Measurements from ENCODE around the gene GPSM1. TPM values are rescaled to one million over a fixed set of nuclear protein-coding genes. Genes with fewer than 3 reads are reported as not detected.
"Not testable (repeated sequence)": the region's sequence is repeated elsewhere in the genome, so short reads cannot be mapped to it uniquely, and the experiment has no call there.

The GPSM1 gene
- total and polyA plus RNA-seq, 4 donors: 29.2 to 116 (median 92.1) TPM

DNA sequence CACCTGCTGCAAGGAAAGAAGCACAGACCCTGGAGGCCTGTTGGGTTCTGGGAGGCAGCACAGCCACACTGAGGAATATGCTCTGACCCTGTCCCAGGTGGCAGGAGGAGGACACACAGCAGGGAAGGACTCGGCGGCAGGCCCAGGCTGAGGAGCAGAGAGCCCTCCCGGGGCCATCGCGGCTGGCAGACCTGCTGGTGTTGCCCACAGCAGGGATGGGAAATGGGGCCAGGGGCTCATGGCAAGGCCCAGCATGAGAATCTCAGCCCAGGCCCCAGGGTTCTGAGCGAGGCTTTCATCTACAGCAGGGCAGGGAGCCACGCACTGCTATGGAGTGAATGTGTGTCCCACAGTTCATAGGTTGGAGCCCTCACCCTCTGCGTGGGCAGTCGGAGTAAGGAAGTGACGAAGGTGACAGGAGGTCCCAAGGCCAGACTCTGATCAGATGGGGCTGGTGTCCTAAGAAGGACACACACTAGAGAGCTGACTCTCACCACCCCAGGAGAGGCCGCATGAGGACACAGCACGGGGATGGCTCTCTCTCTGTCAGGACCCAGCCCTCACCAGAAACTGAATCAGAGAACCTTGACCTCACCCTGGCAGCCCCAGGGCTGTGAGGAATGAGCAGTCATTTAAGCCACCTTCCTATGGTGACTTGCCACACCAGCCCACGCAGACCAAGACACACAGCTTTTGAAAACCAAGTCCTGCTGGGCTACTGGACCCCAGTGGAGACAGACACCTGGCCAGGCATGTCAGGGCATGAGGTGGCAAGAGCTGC is 10.3 kb upstream of the GPSM1 start:
- Histone ChIP-seq H3K4me1 (ENCODE audit: control insufficient read depth, insufficient read depth, low read length) (no peaks in the 10 kb centered on the region), H3K4me3 (ENCODE audit: low read depth, low read length) (no peak overlapping the region), H3K9me3 (ENCODE audit: control insufficient read depth, insufficient read depth, low read length) (peaks cover 3% of the 10 kb centered on the region), H3K27me3 (ENCODE audit: control insufficient read depth, insufficient read depth, low read length) (no peaks in the 10 kb centered on the region), H3K36me3 (ENCODE audit: control insufficient read depth, insufficient read depth, low read length) (no peaks in the 10 kb centered on the region), H3K27ac (ENCODE audit: low read depth, low read length) (no peak overlapping the region)
- no peak for DNase-seq (ENCODE audit: low read depth in 4 of 6, low spot score in 6 of 6)
- 75% methylated on average over 12 of the region's 13 CpGs for WGBS (ENCODE audit: insufficient coverage)

DNA sequence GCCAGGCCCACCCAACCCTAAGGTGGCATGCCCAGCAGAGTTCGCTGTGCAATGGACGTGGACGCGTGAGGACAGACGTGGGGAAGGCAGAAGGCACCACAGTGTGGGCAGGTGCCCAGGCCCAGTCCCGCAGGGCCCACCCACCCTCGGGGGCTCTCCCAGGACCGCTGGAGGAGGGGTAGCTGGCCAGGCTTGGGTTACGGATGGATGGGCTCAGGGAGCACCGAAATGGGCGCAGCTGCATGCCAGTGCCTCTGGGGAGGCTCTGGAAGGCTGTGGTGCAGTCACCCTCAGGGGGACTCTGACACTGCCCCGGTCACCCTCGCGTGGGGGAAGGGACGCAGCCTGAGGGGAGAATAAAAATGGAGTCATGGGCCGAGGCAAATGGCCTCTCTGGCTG is 9.6 kb upstream of the GPSM1 start:
- peaks cover 3% of the 10 kb centered on the region for H3K9me3 ChIP-seq (ENCODE audit: control insufficient read depth, insufficient read depth, low read length)
- no peak for DNase-seq (ENCODE audit: low read depth in 4 of 6, low spot score in 6 of 6)
- H3K36me3 ChIP-seq (ENCODE audit: control insufficient read depth, insufficient read depth, low read length): no peaks in the 10 kb centered on the region
- WGBS (ENCODE audit: insufficient coverage): 80% methylated on average over 16 of the region's 16 CpGs
- H3K27me3 ChIP-seq (ENCODE audit: control insufficient read depth, insufficient read depth, low read length): no peaks in the 10 kb centered on the region
- no peaks in the 10 kb centered on the region for H3K4me1 ChIP-seq (ENCODE audit: control insufficient read depth, insufficient read depth, low read length)
- no peak overlapping the region for H3K4me3 ChIP-seq (ENCODE audit: low read depth, low read length)
- no peak overlapping the region for H3K27ac ChIP-seq (ENCODE audit: low read depth, low read length)

DNA sequence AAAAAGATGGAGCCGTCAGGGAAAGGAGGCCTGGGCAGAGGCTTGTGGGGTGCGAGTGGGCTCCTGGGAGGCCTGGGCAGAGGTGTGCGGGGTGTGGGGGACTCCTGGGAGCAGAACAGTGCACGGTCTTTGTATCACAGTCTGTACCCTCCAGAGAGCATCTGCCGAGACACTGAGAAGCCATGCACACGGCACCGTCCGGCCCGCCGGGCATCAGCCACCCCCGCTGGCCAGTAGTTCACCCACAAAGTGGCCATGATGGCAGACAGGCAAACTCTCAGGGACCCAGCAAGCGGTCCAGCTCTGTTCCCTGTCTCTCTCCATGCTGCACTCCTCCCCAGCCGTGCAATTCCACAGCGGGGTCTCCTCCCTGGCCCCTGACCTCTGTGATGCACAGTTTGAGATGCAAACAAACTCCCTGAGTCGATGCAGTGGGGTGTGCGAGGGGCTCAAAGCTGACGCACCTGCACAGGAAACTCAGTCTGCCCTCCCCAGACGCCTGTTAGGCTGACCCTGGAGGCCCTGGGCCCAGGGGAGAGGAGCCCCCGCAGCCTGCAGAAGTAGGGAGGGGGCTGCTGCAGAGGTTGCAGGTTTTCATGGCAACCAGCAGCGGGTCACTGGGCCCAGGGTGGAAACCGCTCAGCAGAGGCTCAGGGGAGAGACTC is 9.1 kb upstream of the GPSM1 start:
- Histone ChIP-seq H3K4me1 (ENCODE audit: control insufficient read depth, insufficient read depth, low read length) (peaks cover 4% of the 10 kb centered on the region), H3K27me3 (ENCODE audit: control insufficient read depth, insufficient read depth, low read length) (no peaks in the 10 kb centered on the region), H3K4me3 (ENCODE audit: low read depth, low read length) (no peak overlapping the region), H3K36me3 (ENCODE audit: control insufficient read depth, insufficient read depth, low read length) (no peaks in the 10 kb centered on the region), H3K9me3 (ENCODE audit: control insufficient read depth, insufficient read depth, low read length) (peaks cover 3% of the 10 kb centered on the region), H3K27ac (ENCODE audit: low read depth, low read length) (no peak overlapping the region)
- WGBS (ENCODE audit: insufficient coverage): 56% methylated on average over 19 of the region's 21 CpGs
- no peak for DNase-seq (ENCODE audit: low read depth in 4 of 6, low spot score in 6 of 6)

- WGBS (ENCODE audit: insufficient coverage): 77% methylated on average over 16 of the region's 16 CpGs
- H3K27me3 ChIP-seq (ENCODE audit: control insufficient read depth, insufficient read depth, low read length): no peaks in the 10 kb centered on the region
- H3K36me3 ChIP-seq (ENCODE audit: control insufficient read depth, insufficient read depth, low read length): no peaks in the 10 kb centered on the region
- H3K9me3 ChIP-seq (ENCODE audit: control insufficient read depth, insufficient read depth, low read length): peaks cover 3% of the 10 kb centered on the region
- H3K27ac ChIP-seq (ENCODE audit: low read depth, low read length): no peak overlapping the region
- no peak for DNase-seq (ENCODE audit: low read depth in 4 of 6, low spot score in 6 of 6)
- H3K4me1 ChIP-seq (ENCODE audit: control insufficient read depth, insufficient read depth, low read length): peaks cover 10% of the 10 kb centered on the region
- no peak overlapping the region for H3K4me3 ChIP-seq (ENCODE audit: low read depth, low read length)
Measured at GRCh38 chr9:136318776-136319241, 8.5 kb upstream of the GPSM1 start.

DNA sequence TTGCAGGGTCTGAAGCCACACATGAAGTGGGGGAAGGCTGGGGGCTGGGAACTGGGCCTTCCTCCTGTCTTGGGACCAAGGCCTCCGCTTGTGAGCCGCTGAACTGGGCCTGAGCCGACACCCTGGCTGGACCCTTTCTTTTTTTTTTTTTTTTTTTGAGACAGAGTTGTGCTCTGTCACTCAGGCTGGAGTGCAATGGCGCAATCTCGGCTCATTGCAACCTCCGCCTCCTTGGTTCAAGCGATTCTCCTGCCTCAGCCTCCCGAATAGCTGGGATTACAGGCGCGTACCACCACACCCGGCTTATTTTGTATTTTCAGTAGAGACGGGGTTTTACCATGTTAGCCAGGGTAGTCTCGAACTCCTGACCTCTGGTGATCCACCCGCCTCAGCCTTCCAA is 8.1 kb upstream of the GPSM1 start:
- H3K4me1 ChIP-seq (ENCODE audit: control insufficient read depth, insufficient read depth, low read length): peaks cover 14% of the 10 kb centered on the region
- 94% methylated on average over 7 of the region's 14 CpGs for WGBS (ENCODE audit: insufficient coverage)
- not testable (repeated sequence) for H3K9me3 ChIP-seq (ENCODE audit: control insufficient read depth, insufficient read depth, low read length); DNase-seq (ENCODE audit: low read depth in 4 of 6, low spot score in 6 of 6); H3K4me3 ChIP-seq (ENCODE audit: low read depth, low read length); H3K27ac ChIP-seq (ENCODE audit: low read depth, low read length); H3K36me3 ChIP-seq (ENCODE audit: control insufficient read depth, insufficient read depth, low read length); H3K27me3 ChIP-seq (ENCODE audit: control insufficient read depth, insufficient read depth, low read length)

DNA sequence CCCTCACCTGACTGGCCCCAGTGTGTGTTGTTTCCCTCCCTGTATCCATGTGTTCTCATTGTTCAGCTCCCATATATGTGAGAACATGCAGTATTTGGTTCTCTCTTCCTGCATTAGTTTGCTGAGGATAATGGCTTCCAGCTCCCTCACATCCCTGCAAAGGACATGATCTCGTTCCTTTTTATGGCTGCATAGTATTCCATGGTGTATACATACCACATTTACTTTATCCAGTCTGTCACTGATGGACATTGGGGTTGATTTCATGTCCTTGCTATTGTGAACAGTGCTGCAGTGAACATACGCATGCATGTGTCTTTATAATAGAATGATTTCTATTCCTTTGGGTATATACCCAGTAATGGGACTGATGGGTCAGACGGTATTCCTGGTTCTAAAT is 7.4 kb upstream of the GPSM1 start:
- DNase-seq (ENCODE audit: low read depth in 4 of 6, low spot score in 6 of 6); H3K9me3 ChIP-seq (ENCODE audit: control insufficient read depth, insufficient read depth, low read length); H3K27me3 ChIP-seq (ENCODE audit: control insufficient read depth, insufficient read depth, low read length); H3K36me3 ChIP-seq (ENCODE audit: control insufficient read depth, insufficient read depth, low read length); H3K4me3 ChIP-seq (ENCODE audit: low read depth, low read length); H3K27ac ChIP-seq (ENCODE audit: low read depth, low read length): not testable (repeated sequence)
- peaks cover 21% of the 10 kb centered on the region for H3K4me1 ChIP-seq (ENCODE audit: control insufficient read depth, insufficient read depth, low read length)
- WGBS (ENCODE audit: insufficient coverage): no CpG with 5 or more reads among the region's 3 CpGs

- H3K4me1 ChIP-seq (ENCODE audit: control insufficient read depth, insufficient read depth, low read length): peaks cover 31% of the 10 kb centered on the region
- not testable (repeated sequence) for H3K27me3 ChIP-seq (ENCODE audit: control insufficient read depth, insufficient read depth, low read length); DNase-seq (ENCODE audit: low read depth in 4 of 6, low spot score in 6 of 6); H3K27ac ChIP-seq (ENCODE audit: low read depth, low read length); H3K4me3 ChIP-seq (ENCODE audit: low read depth, low read length); H3K36me3 ChIP-seq (ENCODE audit: control insufficient read depth, insufficient read depth, low read length); H3K9me3 ChIP-seq (ENCODE audit: control insufficient read depth, insufficient read depth, low read length)
Measured at GRCh38 chr9:136320972-136321371, 6.4 kb upstream of the GPSM1 start.

- Histone ChIP-seq H3K9me3 (ENCODE audit: control insufficient read depth, insufficient read depth, low read length) (no peaks in the 10 kb centered on the region), H3K27ac (ENCODE audit: low read depth, low read length) (no peak overlapping the region), H3K4me1 (ENCODE audit: control insufficient read depth, insufficient read depth, low read length) (peaks cover 37% of the 10 kb centered on the region), H3K4me3 (ENCODE audit: low read depth, low read length) (no peak overlapping the region), H3K36me3 (ENCODE audit: control insufficient read depth, insufficient read depth, low read length) (no peaks in the 10 kb centered on the region), H3K27me3 (ENCODE audit: control insufficient read depth, insufficient read depth, low read length) (no peaks in the 10 kb centered on the region)
- no peak for DNase-seq (ENCODE audit: low read depth in 4 of 6, low spot score in 6 of 6)
- 89% methylated on average over 19 of the region's 19 CpGs for WGBS (ENCODE audit: insufficient coverage)
Measured at GRCh38 chr9:136321561-136321960, 5.8 kb upstream of the GPSM1 start.

DNA sequence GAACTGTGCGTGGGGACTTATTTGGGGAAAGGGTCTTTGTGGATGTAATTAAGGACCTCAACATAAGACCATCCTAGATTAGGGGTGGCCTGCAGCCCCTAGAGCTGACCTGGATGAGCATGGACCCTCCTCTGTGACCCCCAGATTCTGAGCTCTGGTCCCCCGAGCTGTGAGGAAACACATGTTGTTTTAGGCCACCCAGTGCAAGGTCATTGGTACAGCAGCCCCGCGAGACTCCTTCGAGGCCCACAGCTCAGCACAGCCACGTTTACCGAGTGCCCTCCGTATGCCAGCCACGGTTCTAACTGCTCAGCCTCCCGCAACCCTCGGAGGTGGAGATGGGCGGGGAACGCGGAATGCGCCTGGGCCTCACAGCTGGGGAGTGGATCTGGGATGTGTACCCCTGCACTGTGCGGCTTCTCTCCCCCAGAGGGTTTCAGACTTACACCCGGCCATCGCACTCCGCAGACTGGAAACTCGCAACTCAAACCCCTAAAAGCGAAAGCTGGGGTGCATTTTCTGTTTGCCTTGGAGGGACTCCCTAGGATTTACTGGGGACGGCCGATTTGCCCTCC is 4.5 kb upstream of the GPSM1 start:
- Histone ChIP-seq H3K9me3 (ENCODE audit: control insufficient read depth, insufficient read depth, low read length) (no peaks in the 10 kb centered on the region), H3K27ac (ENCODE audit: low read depth, low read length) (no peak overlapping the region), H3K4me1 (ENCODE audit: control insufficient read depth, insufficient read depth, low read length) (peaks cover 44% of the 10 kb centered on the region), H3K27me3 (ENCODE audit: control insufficient read depth, insufficient read depth, low read length) (no peaks in the 10 kb centered on the region), H3K4me3 (ENCODE audit: low read depth, low read length) (no peak overlapping the region), H3K36me3 (ENCODE audit: control insufficient read depth, insufficient read depth, low read length) (no peaks in the 10 kb centered on the region)
- 78% methylated on average over 19 of the region's 23 CpGs for WGBS (ENCODE audit: insufficient coverage)
- no peak for DNase-seq (ENCODE audit: low read depth in 4 of 6, low spot score in 6 of 6)
